Stomach (tissue), 9 donors: ENCODE results near the gene CHCHD2. TPM values are rescaled to one million over a fixed set of nuclear protein-coding genes. Genes with fewer than 3 reads are reported as not detected.
"Not testable (repeated sequence)": the region's sequence is repeated elsewhere in the genome, so short reads cannot be mapped to it uniquely, and the experiment has no call there.

Experiments used
- DNase-seq, 2 donors: peaks; one replicate each; pipeline versions ENCODE4 v3.0.0 to v3.0.0-alpha.2; 2013 to 2019
- H3K27ac ChIP-seq, 5 donors: fragments of 200-600 bp in 4 of 5; sonication (generic) in 4 of 5; one replicate each; pipeline ENCODE4 v1.5.1; 2013 to 2019; ENCODE audit warnings: mild to moderate bottlenecking in 1 of 5, moderate library complexity in 1 of 5
- H3K27me3 ChIP-seq, 3 donors: fragments of 200-600 bp; sonication (generic); one replicate each; pipeline ENCODE4 v1.5.1; 2017 to 2019; ENCODE audit warnings: mixed run types in 1 of 3
- H3K36me3 ChIP-seq, 4 donors: fragments of 200-600 bp; sonication (generic); 1 replicate in 3 of 4; 2 replicates in 1 of 4; pipeline ENCODE4 v1.5.1; 2016 to 2019
- H3K4me1 ChIP-seq, 4 donors: fragments of 200-600 bp; sonication (generic); one replicate each; pipeline ENCODE4 v1.5.1; 2016 to 2019
- H3K4me3 ChIP-seq, 4 donors: fragments of 200-600 bp; sonication (generic) in 3 of 4; one replicate each; pipeline ENCODE4 v1.5.1; 2016 to 2019; ENCODE audit warnings: mild to moderate bottlenecking in 1 of 4
- H3K9me3 ChIP-seq, 4 donors: fragments of 200-600 bp; sonication (generic); one replicate each; pipeline ENCODE4 v1.5.1; 2016 to 2019
- EP300 ChIP-seq: sonication (generic); formaldehyde crosslinking; IDR thresholded peaks from one replicate; pipeline ENCODE4 v1.6.1; 2017; ENCODE audit warnings: antibody characterized with exemption
- POLR2A ChIP-seq, 4 donors: fragments of 450-650 bp; IDR thresholded peaks; one replicate each; pipeline ENCODE4 v1.6.1; 2016; ENCODE audit warnings: antibody characterized with exemption in 4 of 4, control low read depth in 2 of 4, mild to moderate bottlenecking in 1 of 4, moderate library complexity in 1 of 4
- POLR2AphosphoS5 ChIP-seq, 3 donors: sonication (generic); formaldehyde crosslinking; IDR thresholded peaks; one replicate each; pipeline ENCODE4 v1.6.1; 2016; ENCODE audit warnings: antibody characterized with exemption in 3 of 3
- WGBS, 5 donors: extraction: QIAGEN DNeasy Blood & Tissue Kit in 3 of 5; methylation state at CpG; one replicate each; pipeline versions ENCODE4 v1.1.5 to v1.1.7; 2013 to 2018; 5-methylcytosine and 5-hydroxymethylcytosine counted together
- intact Hi-C: fragments of 100-400 bp; cut with DNase I; formaldehyde crosslinking; loops from one replicate; pipeline ENCODE4 v1.15.1; 2023; ENCODE audit warnings: low total_unique reads
- polyA plus RNA-seq, 3 donors: library from polyadenylated mRNA; stranded (reverse); fragments of 200-250 nt; gene quantifications; one replicate each; pipeline ENCODE4 v1.2.3, GENCODE V29; 2013
- total RNA-seq, 5 donors: library from RNA; depleted of rRNA; stranded (reverse); fragments of >200 nt; gene quantifications; one replicate each; pipeline versions ENCODE4 v1.1.0 to v1.2.3, GENCODE V29; 2014 to 2016
- TF ChIP-seq, protein P1 (sequence below), 7 experiments: fragments of 450-650 bp in 4 of 7; fragments of 200-600 bp in 3 of 7; sonication (generic) in 3 of 7; IDR thresholded peaks; one replicate each; pipeline ENCODE4 v1.5.1; 2016 to 2019; ENCODE audit warnings: antibody characterized with exemption in 7 of 7, control low read depth in 2 of 7, mild to moderate bottlenecking in 1 of 7
- donor health status: healthy with polysubstance abuse.
- donor health status: Bipolar disorder and iron deficiency.
- donor health status: healthy.

CHCHD2 gene
- total and polyA plus RNA-seq, 8 donors, result 43.7 to 710 (median 215) TPM

DNA sequence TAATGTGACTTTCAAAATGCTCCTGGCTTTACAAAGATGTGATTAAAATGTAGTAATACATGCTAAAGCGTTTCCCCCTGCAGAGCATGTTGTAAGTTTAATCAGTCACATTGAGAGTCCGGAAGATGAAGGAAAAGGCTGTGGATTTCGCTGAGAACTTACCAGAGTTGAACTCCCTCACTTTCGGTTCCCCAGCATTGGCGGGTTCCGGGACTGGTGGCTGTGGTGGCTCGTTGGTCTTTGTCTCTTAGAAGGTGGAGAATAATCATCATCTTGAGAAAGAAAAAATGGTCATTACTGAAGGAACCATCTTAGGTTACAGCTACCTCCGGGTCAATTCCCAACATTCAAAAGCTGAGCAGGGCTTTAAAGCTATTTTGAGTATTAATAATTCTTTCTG, 19.6 kb upstream of the CHCHD2 start:
- H3K27ac ChIP-seq, result no peak overlapping the region
- no peaks in the 10 kb centered on the region for H3K27me3 ChIP-seq
- no peak for DNase-seq
- intact Hi-C loops, result no loop called here
- no peak overlapping the region for H3K4me3 ChIP-seq
- H3K4me1 ChIP-seq, result no peaks in the 10 kb centered on the region
- no peak for TF ChIP-seq POLR2AphosphoS5 (IDR thresholded peaks at IDR 0.05)
- TF ChIP-seq, protein P1, sequence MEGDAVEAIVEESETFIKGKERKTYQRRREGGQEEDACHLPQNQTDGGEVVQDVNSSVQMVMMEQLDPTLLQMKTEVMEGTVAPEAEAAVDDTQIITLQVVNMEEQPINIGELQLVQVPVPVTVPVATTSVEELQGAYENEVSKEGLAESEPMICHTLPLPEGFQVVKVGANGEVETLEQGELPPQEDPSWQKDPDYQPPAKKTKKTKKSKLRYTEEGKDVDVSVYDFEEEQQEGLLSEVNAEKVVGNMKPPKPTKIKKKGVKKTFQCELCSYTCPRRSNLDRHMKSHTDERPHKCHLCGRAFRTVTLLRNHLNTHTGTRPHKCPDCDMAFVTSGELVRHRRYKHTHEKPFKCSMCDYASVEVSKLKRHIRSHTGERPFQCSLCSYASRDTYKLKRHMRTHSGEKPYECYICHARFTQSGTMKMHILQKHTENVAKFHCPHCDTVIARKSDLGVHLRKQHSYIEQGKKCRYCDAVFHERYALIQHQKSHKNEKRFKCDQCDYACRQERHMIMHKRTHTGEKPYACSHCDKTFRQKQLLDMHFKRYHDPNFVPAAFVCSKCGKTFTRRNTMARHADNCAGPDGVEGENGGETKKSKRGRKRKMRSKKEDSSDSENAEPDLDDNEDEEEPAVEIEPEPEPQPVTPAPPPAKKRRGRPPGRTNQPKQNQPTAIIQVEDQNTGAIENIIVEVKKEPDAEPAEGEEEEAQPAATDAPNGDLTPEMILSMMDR (IDR thresholded peaks at IDR 0.05), result no peak
- TF ChIP-seq EP300, result no peak
- 72 to 82% (median 80%) methylated on average over 8 of the region's 8 CpGs for WGBS, 5 donors
- no peaks in the 10 kb centered on the region for H3K9me3 ChIP-seq
- H3K36me3 ChIP-seq, result no peaks in the 10 kb centered on the region

DNA sequence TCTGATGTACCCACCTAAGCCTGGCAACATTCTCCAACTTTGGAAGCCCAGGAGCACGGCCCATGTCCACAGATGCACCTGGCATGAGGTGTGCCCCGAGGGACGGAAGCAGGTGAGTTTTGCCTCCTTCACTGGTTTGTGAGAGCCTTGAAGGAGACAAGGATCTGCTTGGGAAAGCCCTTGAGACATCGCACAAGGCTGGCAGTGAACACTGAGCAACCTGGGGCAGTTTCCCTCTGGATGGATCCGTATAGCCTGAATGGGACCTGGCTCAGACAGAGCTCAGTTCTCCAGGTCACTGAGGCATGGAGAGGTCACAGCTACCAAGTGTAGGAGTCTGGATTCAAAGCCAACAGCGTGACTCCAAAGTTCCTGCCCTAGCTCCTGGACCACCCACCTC, 18.7 kb upstream of the CHCHD2 start:
- Histone ChIP-seq H3K27ac (no peak overlapping the region), H3K27me3 (no peaks in the 10 kb centered on the region), H3K9me3 (no peaks in the 10 kb centered on the region), H3K4me3 (no peak overlapping the region), H3K36me3 (no peaks in the 10 kb centered on the region), H3K4me1 (no peaks in the 10 kb centered on the region)
- intact Hi-C loops, result no loop called here
- TF ChIP-seq EP300 (no peak), POLR2A (IDR thresholded peaks at IDR 0.05) (no peak), POLR2AphosphoS5 (IDR thresholded peaks at IDR 0.05) (no peak)
- TF ChIP-seq, protein P1 (IDR thresholded peaks at IDR 0.05), result no peak
- no peak for DNase-seq
- WGBS, 5 donors, result 68 to 87% (median 75%) methylated on average over 5 to 6 of the region's 6 CpGs

DNA sequence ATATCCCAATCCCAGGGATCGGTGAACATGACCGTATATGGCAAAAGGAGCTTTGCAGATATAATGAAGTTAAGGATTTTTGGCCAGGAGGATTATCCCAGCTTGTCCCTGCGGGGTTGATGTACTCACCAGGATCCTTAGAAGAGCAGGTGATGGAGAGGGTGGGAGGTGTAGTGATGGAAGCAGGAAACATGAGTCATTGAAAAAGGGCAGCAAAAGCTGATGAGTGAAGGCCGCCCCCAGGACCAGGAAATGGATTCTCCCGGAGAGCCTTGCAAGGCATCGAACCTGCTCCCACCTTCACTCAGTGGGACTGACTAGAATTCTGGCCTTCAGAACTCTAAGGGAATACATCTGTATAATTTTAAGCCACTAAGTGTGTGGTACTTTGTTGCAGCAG, 15.2 kb upstream of the CHCHD2 start:
- peaks cover 0 to under 1% (median under 1%) of the 10 kb centered on the region in 4 donors for H3K4me1 ChIP-seq
- H3K9me3 ChIP-seq, result no peaks in the 10 kb centered on the region
- H3K4me3 ChIP-seq, result no peak overlapping the region
- peaks cover 0 to 10% (median 4%) of the 10 kb centered on the region in 3 donors for H3K27me3 ChIP-seq
- intact Hi-C loops, result no loop called here
- WGBS, 5 donors, result 72 to 94% (median 90%) methylated on average over 6 of the region's 6 CpGs
- TF ChIP-seq POLR2A (IDR thresholded peaks at IDR 0.05) (no peak), EP300 (no peak), POLR2AphosphoS5 (IDR thresholded peaks at IDR 0.05) (no peak)
- TF ChIP-seq, protein P1 (IDR thresholded peaks at IDR 0.05), result no peak
- no peak overlapping the region for H3K27ac ChIP-seq
- no peak for DNase-seq
- H3K36me3 ChIP-seq, result no peaks in the 10 kb centered on the region

DNA sequence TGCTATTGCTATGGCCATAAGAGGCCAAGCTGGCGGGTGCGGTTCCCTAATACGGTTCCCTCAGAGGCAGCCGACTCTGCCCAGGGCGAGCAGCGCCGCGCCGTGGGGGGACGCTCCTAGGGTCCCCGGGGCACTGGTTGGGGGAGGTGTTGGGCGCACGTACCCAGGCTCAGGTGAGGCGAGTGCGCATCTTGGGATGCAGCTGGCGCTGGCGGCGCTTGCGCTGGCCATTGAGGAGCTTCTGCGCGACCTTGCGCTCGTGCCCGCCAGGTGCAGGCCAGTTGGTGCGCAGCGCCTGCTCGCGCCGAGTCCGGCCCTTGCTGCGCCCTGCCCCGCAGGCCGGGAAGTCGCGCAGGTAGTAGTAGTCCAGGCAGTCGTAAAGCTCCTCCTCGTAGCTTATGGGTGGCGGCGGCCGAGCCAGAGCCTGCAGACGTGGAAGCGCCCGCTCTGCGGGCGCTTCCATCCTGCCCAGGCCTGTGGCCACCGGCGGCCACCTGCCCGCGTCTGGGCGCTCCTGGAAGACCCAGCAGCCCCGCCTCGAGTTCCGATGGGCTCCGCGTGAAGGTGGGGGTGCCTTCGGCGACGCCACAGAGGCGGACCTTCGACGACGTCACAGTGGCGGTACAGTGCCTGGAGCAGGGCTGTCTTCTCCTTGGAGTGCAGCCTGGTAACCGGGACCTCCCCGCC, 9.7 kb upstream of the CHCHD2 start, which contains the start of gene NUPR2:
Gene NUPR2, minus strand, starts transcription at position 566 of the 687 bp plus-strand sequence. Its CDS starts 103 bp downstream, at position 463.
- WGBS, 5 donors, result 5 to 10% (median 8%) methylated on average over 27 to 65 of the region's 65 CpGs
- Histone ChIP-seq H3K9me3 (no peaks in the 10 kb centered on the region), H3K4me1 (peaks cover 5 to 17% (median 8%) of the 10 kb centered on the region in 4 donors), H3K27me3 (peaks cover 0 to 25% (median 10%) of the 10 kb centered on the region in 3 donors), H3K27ac (peak within 1 kb of the TSS; percentile 38 to 73 (median 55)), H3K4me3 (peak within 1 kb of the TSS; percentile 34 to 49 (median 39)), H3K36me3 (no peaks in the 10 kb centered on the region)
- TF ChIP-seq POLR2A (IDR thresholded peaks at IDR 0.05) (no peak), POLR2AphosphoS5 (IDR thresholded peaks at IDR 0.05) (peak in 1 of 3 donors; percentile 16)
- peak; percentile 45 to 75 for DNase-seq
- intact Hi-C loops, result no loop called here

DNA sequence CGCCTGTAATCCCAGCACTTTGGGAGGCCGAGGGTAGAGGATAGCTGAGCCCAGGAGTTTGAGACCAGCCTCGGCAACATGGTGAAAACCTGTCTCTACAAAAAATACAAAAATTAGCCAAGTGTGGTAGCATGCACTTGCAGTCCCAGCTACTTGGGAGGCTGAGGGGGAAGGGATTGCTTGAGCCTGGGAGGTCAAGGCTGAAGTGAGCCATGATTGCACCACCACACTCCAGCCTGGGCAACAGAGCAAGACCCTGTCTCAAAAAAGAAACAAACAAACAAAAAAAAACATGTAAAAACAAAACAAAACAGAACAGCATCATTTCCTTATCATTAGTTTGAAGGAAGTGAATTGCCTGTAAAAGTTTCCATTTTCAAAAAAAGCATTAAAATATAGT, 6.0 kb upstream of the CHCHD2 start:
- H3K36me3 ChIP-seq, H3K4me3 ChIP-seq, H3K27ac ChIP-seq, DNase-seq, intact Hi-C loops, H3K9me3 ChIP-seq: not testable (repeated sequence)
- peaks cover 0 to 23% (median 10%) of the 10 kb centered on the region in 3 donors for H3K27me3 ChIP-seq
- peaks cover 5 to 17% (median 9%) of the 10 kb centered on the region in 4 donors for H3K4me1 ChIP-seq
- 71 to 98% (median 97%) methylated on average over 3 of the region's 3 CpGs for WGBS, 5 donors
